Measurements from ENCODE around the gene CASP6.

CASP6 gene

DNA sequence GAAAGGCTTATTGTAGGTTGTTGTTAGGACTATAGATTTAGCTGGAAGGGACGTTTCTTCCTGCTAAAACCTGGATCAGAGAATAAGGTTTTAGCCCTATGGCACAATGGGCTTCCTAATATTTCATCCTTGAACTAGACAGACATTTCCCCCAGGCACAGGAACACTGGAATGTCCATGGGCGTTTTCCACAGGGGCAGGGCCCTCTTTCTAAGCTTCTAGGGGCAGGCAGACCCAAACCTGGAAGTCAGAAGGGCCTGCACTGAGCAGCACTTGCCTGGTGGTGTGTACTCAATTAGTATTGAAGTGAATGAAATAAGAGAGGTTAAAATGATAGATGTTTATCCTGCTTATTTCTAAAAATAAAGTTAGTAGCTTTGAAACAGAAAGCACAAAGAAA is 41.1 kb downstream of the CASP6 start:
- Histone ChIP-seq H3K4me1 (ENCODE audit: control insufficient read depth, low read depth, low read length) (no peaks in the 10 kb centered on the region), H3K56ac (ENCODE audit: low read length) (no peak overlapping the region), H3K27me3 (ENCODE audit: insufficient read depth, low read length, poor library complexity) (no peaks in the 10 kb centered on the region), H2BK15ac (replicated peaks; ENCODE audit: low read depth) (no peak overlapping the region), H3K4me3 (ENCODE audit: low read length) (no peak overlapping the region), H2BK120ac (ENCODE audit: low read depth, low read length) (no peak overlapping the region), H3K4me2 (ENCODE audit: low read length) (no peak overlapping the region), H2AK5ac (ENCODE audit: low read length) (no peak overlapping the region), H3K36me3 (ENCODE audit: control insufficient read depth, insufficient read depth, low read length) (no peaks in the 10 kb centered on the region), H3K23ac (ENCODE audit: low read length) (no peak overlapping the region), H4K5ac (ENCODE audit: low read length) (no peak overlapping the region), H3K79me2 (ENCODE audit: control insufficient read depth, insufficient read depth, low read length) (no peaks in the 10 kb centered on the region), H3K18ac (ENCODE audit: low read length) (no peak overlapping the region), H3K27ac (ENCODE audit: low read depth, low read length) (no peak overlapping the region), H3K4ac (ENCODE audit: low read depth, low read length) (no peak overlapping the region), H4K8ac (ENCODE audit: low read depth, low read length) (no peak overlapping the region), H3K9ac (ENCODE audit: low read length) (no peak overlapping the region), H2BK5ac (ENCODE audit: low read length) (no peak overlapping the region), H3K79me1 (ENCODE audit: low read length) (no peaks in the 10 kb centered on the region)
- DNase-seq: no peak
- no CpG with 5 or more reads among the region's 2 CpGs for WGBS (ENCODE audit: extremely low coverage, insufficient coverage, low lambda C conversion rate)

DNA sequence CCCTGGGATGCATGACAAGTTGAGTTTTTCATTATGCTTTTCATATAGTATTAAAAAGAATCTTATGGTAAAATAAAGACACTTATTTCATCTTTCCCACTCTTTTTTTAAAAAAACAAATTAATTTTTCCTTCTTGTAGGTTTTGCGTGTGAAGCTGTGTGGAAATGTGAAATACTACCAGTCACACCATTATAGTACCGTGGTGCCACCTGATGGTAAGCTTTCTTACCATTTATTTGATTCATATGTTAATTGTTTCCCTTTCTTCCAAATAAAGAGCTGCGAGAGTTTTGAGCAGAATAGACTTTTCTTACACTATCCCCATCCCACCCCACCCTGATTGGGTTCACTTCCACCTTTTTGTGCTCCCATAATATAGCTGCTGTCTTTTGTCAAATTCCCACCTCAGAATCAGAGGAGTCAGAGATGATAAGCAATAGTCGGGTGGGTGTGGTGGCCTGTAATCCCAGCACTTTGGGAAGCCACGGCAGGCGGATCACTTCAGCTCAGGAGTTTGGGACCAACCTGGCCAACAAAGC is 44.3 kb downstream of the CASP6 start:
- Histone ChIP-seq H2BK15ac (replicated peaks; ENCODE audit: low read depth) (no peak overlapping the region), H2BK5ac (ENCODE audit: low read length) (no peak overlapping the region), H3K56ac (ENCODE audit: low read length) (no peak overlapping the region), H3K79me1 (ENCODE audit: low read length) (no peaks in the 10 kb centered on the region), H3K79me2 (ENCODE audit: control insufficient read depth, insufficient read depth, low read length) (no peaks in the 10 kb centered on the region), H3K36me3 (ENCODE audit: control insufficient read depth, insufficient read depth, low read length) (no peaks in the 10 kb centered on the region), H4K5ac (ENCODE audit: low read length) (no peak overlapping the region), H2BK120ac (ENCODE audit: low read depth, low read length) (no peak overlapping the region), H3K27ac (ENCODE audit: low read depth, low read length) (no peak overlapping the region), H3K23ac (ENCODE audit: low read length) (no peak overlapping the region), H3K27me3 (ENCODE audit: insufficient read depth, low read length, poor library complexity) (no peaks in the 10 kb centered on the region), H3K4me2 (ENCODE audit: low read length) (no peak overlapping the region), H3K4me1 (ENCODE audit: control insufficient read depth, low read depth, low read length) (peaks cover 2% of the 10 kb centered on the region), H3K4ac (ENCODE audit: low read depth, low read length) (no peak overlapping the region), H3K4me3 (ENCODE audit: low read length) (no peak overlapping the region), H3K18ac (ENCODE audit: low read length) (no peak overlapping the region), H4K8ac (ENCODE audit: low read depth, low read length) (no peak overlapping the region), H3K9ac (ENCODE audit: low read length) (no peak overlapping the region), H2AK5ac (ENCODE audit: low read length) (no peak overlapping the region)
- no CpG with 5 or more reads among the region's 6 CpGs for WGBS (ENCODE audit: extremely low coverage, insufficient coverage, low lambda C conversion rate)
- DNase-seq: no peak

DNA sequence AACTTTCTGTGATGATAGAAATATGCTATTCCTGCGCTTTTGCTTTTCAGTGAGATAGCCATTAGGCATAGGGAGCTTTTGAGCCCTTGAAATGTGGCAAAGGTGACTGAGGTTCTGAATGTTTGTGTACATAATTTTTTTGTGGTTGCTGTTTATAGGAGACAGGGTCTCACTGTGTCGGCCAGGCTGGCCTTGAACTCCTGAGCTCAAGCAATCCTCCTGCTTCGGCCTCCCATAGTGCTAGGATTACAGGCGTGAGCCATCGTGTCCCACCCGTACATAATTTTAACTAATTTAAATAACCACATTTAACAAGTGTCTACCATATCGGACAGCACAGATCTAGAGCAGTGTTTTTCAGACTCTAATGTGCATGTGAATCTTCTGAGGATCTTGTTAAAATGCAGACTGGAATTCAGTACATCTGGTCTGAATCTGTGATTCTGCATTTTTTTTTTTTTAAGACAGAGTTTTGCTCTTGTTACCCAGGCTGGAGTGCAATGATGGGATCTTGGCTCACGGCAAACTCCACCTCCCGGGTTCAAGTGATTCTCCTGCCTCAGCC is 45.3 kb downstream of the CASP6 start:
- no peak overlapping the region for H3K27ac ChIP-seq (ENCODE audit: low read depth, low read length)
- WGBS (ENCODE audit: extremely low coverage, insufficient coverage, low lambda C conversion rate): no CpG with 5 or more reads among the region's 9 CpGs
- H3K4ac ChIP-seq (ENCODE audit: low read depth, low read length): no peak overlapping the region
- no peak overlapping the region for H2BK120ac ChIP-seq (ENCODE audit: low read depth, low read length)
- H4K8ac ChIP-seq (ENCODE audit: low read depth, low read length): no peak overlapping the region
- no peak overlapping the region for H3K18ac ChIP-seq (ENCODE audit: low read length)
- H3K27me3 ChIP-seq (ENCODE audit: insufficient read depth, low read length, poor library complexity): no peaks in the 10 kb centered on the region
- H3K79me2 ChIP-seq (ENCODE audit: control insufficient read depth, insufficient read depth, low read length): no peaks in the 10 kb centered on the region
- H4K5ac ChIP-seq (ENCODE audit: low read length): no peak overlapping the region
- H2BK15ac ChIP-seq (replicated peaks; ENCODE audit: low read depth): no peak overlapping the region
- H3K36me3 ChIP-seq (ENCODE audit: control insufficient read depth, insufficient read depth, low read length): no peaks in the 10 kb centered on the region
- no peak overlapping the region for H3K9ac ChIP-seq (ENCODE audit: low read length)
- no peak overlapping the region for H3K23ac ChIP-seq (ENCODE audit: low read length)
- no peak overlapping the region for H2BK5ac ChIP-seq (ENCODE audit: low read length)
- no peak overlapping the region for H2AK5ac ChIP-seq (ENCODE audit: low read length)
- H3K79me1 ChIP-seq (ENCODE audit: low read length): no peaks in the 10 kb centered on the region
- no peak for DNase-seq
- H3K4me3 ChIP-seq (ENCODE audit: low read length): no peak overlapping the region
- H3K4me1 ChIP-seq (ENCODE audit: control insufficient read depth, low read depth, low read length): peaks cover 2% of the 10 kb centered on the region
- no peak overlapping the region for H3K56ac ChIP-seq (ENCODE audit: low read length)
- H3K4me2 ChIP-seq (ENCODE audit: low read length): no peak overlapping the region

DNA sequence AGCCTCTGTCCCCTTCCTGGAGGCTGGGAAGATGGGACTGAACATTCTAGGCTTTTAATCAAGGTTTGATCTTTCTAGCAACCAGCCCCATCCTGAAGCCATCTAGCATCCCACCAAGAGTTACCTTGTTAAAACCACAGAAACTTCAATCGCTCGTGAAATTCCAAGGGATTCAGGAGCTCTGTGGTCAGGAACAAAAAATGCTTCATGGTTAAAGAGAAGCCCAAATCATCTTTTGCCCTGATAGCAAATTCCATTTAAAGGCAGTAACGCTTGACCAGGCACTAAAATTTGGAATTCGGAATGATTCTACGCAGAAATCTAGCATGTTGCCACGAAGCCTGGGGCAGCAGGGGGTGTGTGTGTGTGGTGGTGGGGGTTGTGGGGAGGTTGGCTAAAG is 47.8 kb downstream of the CASP6 start:
- H2BK15ac ChIP-seq (replicated peaks; ENCODE audit: low read depth): no peak overlapping the region
- H3K79me1 ChIP-seq (ENCODE audit: low read length): no peaks in the 10 kb centered on the region
- H3K4me1 ChIP-seq (ENCODE audit: control insufficient read depth, low read depth, low read length): peaks cover 2% of the 10 kb centered on the region
- no peaks in the 10 kb centered on the region for H3K27me3 ChIP-seq (ENCODE audit: insufficient read depth, low read length, poor library complexity)
- DNase-seq: peak; percentile 70
- no peak overlapping the region for H3K18ac ChIP-seq (ENCODE audit: low read length)
- H3K36me3 ChIP-seq (ENCODE audit: control insufficient read depth, insufficient read depth, low read length): no peaks in the 10 kb centered on the region
- no peak overlapping the region for H3K9ac ChIP-seq (ENCODE audit: low read length)
- no peak overlapping the region for H2AK5ac ChIP-seq (ENCODE audit: low read length)
- H3K79me2 ChIP-seq (ENCODE audit: control insufficient read depth, insufficient read depth, low read length): no peaks in the 10 kb centered on the region
- WGBS (ENCODE audit: extremely low coverage, insufficient coverage, low lambda C conversion rate): no CpG with 5 or more reads among the region's 6 CpGs
- no peak overlapping the region for H3K4ac ChIP-seq (ENCODE audit: low read depth, low read length)
- no peak overlapping the region for H3K56ac ChIP-seq (ENCODE audit: low read length)
- no peak overlapping the region for H3K23ac ChIP-seq (ENCODE audit: low read length)
- H3K4me2 ChIP-seq (ENCODE audit: low read length): no peak overlapping the region
- H4K8ac ChIP-seq (ENCODE audit: low read depth, low read length): no peak overlapping the region
- no peak overlapping the region for H2BK120ac ChIP-seq (ENCODE audit: low read depth, low read length)
- no peak overlapping the region for H4K5ac ChIP-seq (ENCODE audit: low read length)
- H2BK5ac ChIP-seq (ENCODE audit: low read length): no peak overlapping the region
- H3K4me3 ChIP-seq (ENCODE audit: low read length): no peak overlapping the region
- H3K27ac ChIP-seq (ENCODE audit: low read depth, low read length): no peak overlapping the region

DNA sequence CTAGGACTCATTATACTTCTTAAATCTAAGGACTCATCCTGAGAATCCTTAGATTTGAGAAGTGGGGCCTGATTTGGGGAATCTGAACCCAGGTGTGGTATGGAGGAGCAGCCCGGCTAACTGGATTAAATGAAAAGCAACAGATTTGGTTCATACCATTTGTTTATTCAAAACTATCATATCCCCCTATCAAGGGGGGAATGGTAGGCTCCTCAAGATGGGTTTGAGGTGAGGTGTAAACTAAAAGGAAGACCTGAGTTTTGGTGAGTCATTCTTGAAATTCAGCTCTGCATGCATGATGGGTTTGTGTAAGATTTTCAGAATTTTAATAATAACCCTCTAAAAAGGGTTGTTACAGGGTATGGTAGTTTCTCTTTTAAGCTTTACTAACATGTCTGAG is 53.4 kb downstream of the CASP6 start:
- no peak overlapping the region for H3K27ac ChIP-seq (ENCODE audit: low read depth, low read length)
- WGBS (ENCODE audit: extremely low coverage, insufficient coverage, low lambda C conversion rate): no CpG with 5 or more reads among the region's 1 CpG
- H2BK120ac ChIP-seq (ENCODE audit: low read depth, low read length): no peak overlapping the region
- no peak overlapping the region for H2AK5ac ChIP-seq (ENCODE audit: low read length)
- DNase-seq: no peak
- no peaks in the 10 kb centered on the region for H3K36me3 ChIP-seq (ENCODE audit: control insufficient read depth, insufficient read depth, low read length)
- H2BK15ac ChIP-seq (replicated peaks; ENCODE audit: low read depth): no peak overlapping the region
- H3K18ac ChIP-seq (ENCODE audit: low read length): no peak overlapping the region
- no peaks in the 10 kb centered on the region for H3K27me3 ChIP-seq (ENCODE audit: insufficient read depth, low read length, poor library complexity)
- H3K79me2 ChIP-seq (ENCODE audit: control insufficient read depth, insufficient read depth, low read length): no peaks in the 10 kb centered on the region
- H3K4me1 ChIP-seq (ENCODE audit: control insufficient read depth, low read depth, low read length): no peaks in the 10 kb centered on the region
- no peak overlapping the region for H3K23ac ChIP-seq (ENCODE audit: low read length)
- no peak overlapping the region for H3K4ac ChIP-seq (ENCODE audit: low read depth, low read length)
- no peaks in the 10 kb centered on the region for H3K79me1 ChIP-seq (ENCODE audit: low read length)
- peak overlapping the region; percentile 28 for H4K8ac ChIP-seq (ENCODE audit: low read depth, low read length)
- no peak overlapping the region for H3K56ac ChIP-seq (ENCODE audit: low read length)
- H3K4me3 ChIP-seq (ENCODE audit: low read length): no peak overlapping the region
- no peak overlapping the region for H4K5ac ChIP-seq (ENCODE audit: low read length)
- no peak overlapping the region for H3K4me2 ChIP-seq (ENCODE audit: low read length)
- no peak overlapping the region for H2BK5ac ChIP-seq (ENCODE audit: low read length)
- no peak overlapping the region for H3K9ac ChIP-seq (ENCODE audit: low read length)

DNA sequence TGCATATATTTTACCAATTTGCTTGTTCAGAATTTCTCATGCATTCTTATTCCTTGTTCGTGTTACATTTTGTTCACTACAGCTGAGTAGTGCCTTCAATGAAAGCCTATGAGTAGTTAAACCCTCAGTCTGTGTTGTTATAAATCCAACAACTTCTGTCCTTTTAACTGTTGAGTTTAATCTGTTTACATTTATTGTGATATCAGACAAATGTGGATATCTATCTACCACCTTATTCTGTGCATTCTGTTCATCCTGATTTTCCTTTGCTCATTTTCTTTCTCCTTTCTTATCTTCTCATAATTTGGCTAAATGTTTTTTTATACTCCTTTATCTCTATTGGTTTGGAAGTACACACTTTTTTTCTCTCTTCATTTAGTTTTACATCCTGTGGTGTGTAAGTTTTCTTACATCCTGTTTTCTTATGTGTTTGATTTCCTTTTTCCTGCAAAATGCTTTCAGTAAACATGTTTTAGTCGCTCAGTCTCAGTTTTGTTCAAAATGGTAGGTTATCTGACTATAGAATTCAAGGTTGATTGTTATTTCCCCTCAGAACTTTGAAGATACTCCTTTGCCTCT is 54.2 kb downstream of the CASP6 start:
- no peaks in the 10 kb centered on the region for H3K4me1 ChIP-seq (ENCODE audit: control insufficient read depth, low read depth, low read length)
- H2BK120ac ChIP-seq (ENCODE audit: low read depth, low read length): no peak overlapping the region
- H2AK5ac ChIP-seq (ENCODE audit: low read length): no peak overlapping the region
- H3K27ac ChIP-seq (ENCODE audit: low read depth, low read length): no peak overlapping the region
- H3K4me3 ChIP-seq (ENCODE audit: low read length): no peak overlapping the region
- no peak overlapping the region for H3K18ac ChIP-seq (ENCODE audit: low read length)
- no peaks in the 10 kb centered on the region for H3K27me3 ChIP-seq (ENCODE audit: insufficient read depth, low read length, poor library complexity)
- H3K9ac ChIP-seq (ENCODE audit: low read length): no peak overlapping the region
- no peak overlapping the region for H3K4ac ChIP-seq (ENCODE audit: low read depth, low read length)
- H4K8ac ChIP-seq (ENCODE audit: low read depth, low read length): no peak overlapping the region
- H3K79me2 ChIP-seq (ENCODE audit: control insufficient read depth, insufficient read depth, low read length): no peaks in the 10 kb centered on the region
- no peak overlapping the region for H3K4me2 ChIP-seq (ENCODE audit: low read length)
- no peak overlapping the region for H3K23ac ChIP-seq (ENCODE audit: low read length)
- no CpG with 5 or more reads among the region's 2 CpGs for WGBS (ENCODE audit: extremely low coverage, insufficient coverage, low lambda C conversion rate)
- DNase-seq: no peak
- H4K5ac ChIP-seq (ENCODE audit: low read length): no peak overlapping the region
- H3K79me1 ChIP-seq (ENCODE audit: low read length): no peaks in the 10 kb centered on the region
- H3K56ac ChIP-seq (ENCODE audit: low read length): no peak overlapping the region
- H3K36me3 ChIP-seq (ENCODE audit: control insufficient read depth, insufficient read depth, low read length): no peaks in the 10 kb centered on the region
- no peak overlapping the region for H2BK15ac ChIP-seq (replicated peaks; ENCODE audit: low read depth)
- no peak overlapping the region for H2BK5ac ChIP-seq (ENCODE audit: low read length)

Data from mesendoderm (in vitro differentiated cells).